ENCODE results near the gene CXCL3. TPM values are rescaled to one million over a fixed set of nuclear protein-coding genes. Genes with fewer than 3 reads are reported as not detected.

Gene CXCL3
- total and polyA plus RNA-seq, 4 donors: 0.07 to 0.96 (median 0.63) TPM

DNA sequence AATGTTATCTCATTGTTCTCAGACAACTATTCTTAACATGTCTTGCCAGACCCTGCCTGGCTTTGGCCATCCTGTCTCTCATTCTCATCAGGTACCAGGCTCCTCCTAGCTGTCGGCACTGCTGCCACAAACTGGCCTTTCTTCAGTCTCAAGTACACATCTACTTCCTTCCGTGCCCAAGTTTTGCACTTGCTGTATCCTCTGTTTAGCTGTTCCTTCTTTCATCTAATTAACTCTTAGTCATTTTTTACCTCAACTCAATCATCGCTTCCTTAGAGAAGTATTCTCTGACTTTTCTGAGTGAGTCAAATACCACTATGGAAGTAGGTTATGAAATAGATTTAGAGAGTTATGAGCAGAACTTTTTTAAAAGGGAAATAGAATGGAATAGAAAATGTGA is 19.7 kb downstream of the CXCL3 start:
- DNase-seq (ENCODE audit: low spot score): no peak
- no peaks in the 10 kb centered on the region for H3K27me3 ChIP-seq (ENCODE audit: control insufficient read depth in 4 of 4, insufficient read depth in 4 of 4, low read length in 3 of 4)
- no peaks in the 10 kb centered on the region for H3K36me3 ChIP-seq (ENCODE audit: control insufficient read depth in 4 of 4, insufficient read depth in 3 of 4, low read depth in 1 of 4, low read length in 3 of 4)
- H3K9ac ChIP-seq (ENCODE audit: low read depth in 1 of 2, low read length in 2 of 2): no peak overlapping the region
- 75% methylated on average over 3 of the region's 3 CpGs for WGBS
- TF ChIP-seq GABPA (IDR thresholded peaks at IDR 0.05 in 1 of 2, conservative IDR thresholded peaks at IDR 0.05 in 1 of 2) (no peak), EGR1 (IDR thresholded peaks at IDR 0.05; ENCODE audit: low read depth in 2 of 2) (no peak)
- no peaks in the 10 kb centered on the region for H3K9me3 ChIP-seq (ENCODE audit: control insufficient read depth in 4 of 4, low read length in 3 of 4)
- H3K4me3 ChIP-seq (ENCODE audit: low read depth in 1 of 3, low read length in 3 of 3): no peak overlapping the region
- H3K27ac ChIP-seq (ENCODE audit: low read depth in 1 of 2, low read length in 2 of 2): no peak overlapping the region
- no peaks in the 10 kb centered on the region for H3K4me1 ChIP-seq (ENCODE audit: control insufficient read depth in 4 of 4, insufficient read depth in 4 of 4, low read length in 3 of 4)

DNA sequence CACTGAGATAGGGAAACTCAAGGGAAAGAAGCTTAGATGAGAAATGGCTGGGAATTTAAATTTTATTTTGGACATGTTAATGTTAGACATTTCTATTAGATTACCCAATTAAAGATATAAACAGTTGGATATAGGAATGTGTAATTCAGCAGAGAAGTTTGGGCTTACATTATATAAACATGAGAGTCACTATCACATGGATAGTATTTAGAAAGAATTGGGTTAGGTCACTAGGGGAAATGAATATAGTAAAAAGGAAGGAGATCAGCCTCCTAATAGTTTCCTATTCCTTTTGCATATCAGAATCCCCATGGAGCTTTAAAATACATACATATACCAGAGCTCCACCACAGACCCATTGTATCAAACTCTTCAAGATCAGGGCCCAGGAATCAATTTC is 20.4 kb downstream of the CXCL3 start:
- H3K27ac ChIP-seq (ENCODE audit: low read depth in 1 of 2, low read length in 2 of 2): no peak overlapping the region
- TF ChIP-seq, protein P1, sequence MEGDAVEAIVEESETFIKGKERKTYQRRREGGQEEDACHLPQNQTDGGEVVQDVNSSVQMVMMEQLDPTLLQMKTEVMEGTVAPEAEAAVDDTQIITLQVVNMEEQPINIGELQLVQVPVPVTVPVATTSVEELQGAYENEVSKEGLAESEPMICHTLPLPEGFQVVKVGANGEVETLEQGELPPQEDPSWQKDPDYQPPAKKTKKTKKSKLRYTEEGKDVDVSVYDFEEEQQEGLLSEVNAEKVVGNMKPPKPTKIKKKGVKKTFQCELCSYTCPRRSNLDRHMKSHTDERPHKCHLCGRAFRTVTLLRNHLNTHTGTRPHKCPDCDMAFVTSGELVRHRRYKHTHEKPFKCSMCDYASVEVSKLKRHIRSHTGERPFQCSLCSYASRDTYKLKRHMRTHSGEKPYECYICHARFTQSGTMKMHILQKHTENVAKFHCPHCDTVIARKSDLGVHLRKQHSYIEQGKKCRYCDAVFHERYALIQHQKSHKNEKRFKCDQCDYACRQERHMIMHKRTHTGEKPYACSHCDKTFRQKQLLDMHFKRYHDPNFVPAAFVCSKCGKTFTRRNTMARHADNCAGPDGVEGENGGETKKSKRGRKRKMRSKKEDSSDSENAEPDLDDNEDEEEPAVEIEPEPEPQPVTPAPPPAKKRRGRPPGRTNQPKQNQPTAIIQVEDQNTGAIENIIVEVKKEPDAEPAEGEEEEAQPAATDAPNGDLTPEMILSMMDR (IDR thresholded peaks at IDR 0.05; ENCODE audit: low read depth, low read length, missing input control): no peak
- no peak for TF ChIP-seq GABPA (IDR thresholded peaks at IDR 0.05 in 1 of 2, conservative IDR thresholded peaks at IDR 0.05 in 1 of 2)
- TF ChIP-seq TAF1 (conservative IDR thresholded peaks at IDR 0.05): no peak
- H3K9ac ChIP-seq (ENCODE audit: low read depth in 1 of 2, low read length in 2 of 2): no peak overlapping the region
- H3K9me3 ChIP-seq (ENCODE audit: control insufficient read depth in 4 of 4, low read length in 3 of 4): no peaks in the 10 kb centered on the region
- no peak overlapping the region for H3K4me3 ChIP-seq (ENCODE audit: low read depth in 1 of 3, low read length in 3 of 3)
- H3K36me3 ChIP-seq (ENCODE audit: control insufficient read depth in 4 of 4, insufficient read depth in 3 of 4, low read depth in 1 of 4, low read length in 3 of 4): no peaks in the 10 kb centered on the region
- no peaks in the 10 kb centered on the region for H3K27me3 ChIP-seq (ENCODE audit: control insufficient read depth in 4 of 4, insufficient read depth in 4 of 4, low read length in 3 of 4)
- H3K4me1 ChIP-seq (ENCODE audit: control insufficient read depth in 4 of 4, insufficient read depth in 4 of 4, low read length in 3 of 4): no peaks in the 10 kb centered on the region
- DNase-seq (ENCODE audit: low spot score): no peak

DNA sequence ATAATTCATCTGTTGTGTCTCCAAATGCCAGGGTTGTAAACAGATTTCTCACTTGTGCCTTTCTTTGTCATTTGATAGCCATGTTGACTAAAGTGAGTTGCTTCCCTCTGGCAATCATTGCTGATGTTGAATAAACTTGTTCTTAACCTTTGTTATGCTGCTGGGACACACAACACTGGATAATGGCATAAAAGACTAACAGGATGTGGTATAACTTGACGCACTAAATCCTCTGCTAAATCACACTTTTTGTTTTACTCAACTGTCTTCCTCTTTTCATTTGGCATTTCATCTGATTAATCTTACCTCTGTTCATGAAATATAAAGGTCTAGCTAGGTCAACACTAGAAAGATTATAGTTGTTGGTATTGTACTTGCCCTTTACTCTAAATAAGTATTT is 22.4 kb downstream of the CXCL3 start:
- H3K27ac ChIP-seq (ENCODE audit: low read depth in 1 of 2, low read length in 2 of 2): no peak overlapping the region
- 58% methylated on average over 1 of the region's 1 CpG for WGBS

More for the DNA sequence above, 22.4 kb downstream of the CXCL3 start:
- no peaks in the 10 kb centered on the region for H3K36me3 ChIP-seq (ENCODE audit: control insufficient read depth in 4 of 4, insufficient read depth in 3 of 4, low read depth in 1 of 4, low read length in 3 of 4)
- no peak overlapping the region for H3K9ac ChIP-seq (ENCODE audit: low read depth in 1 of 2, low read length in 2 of 2)
- no peak for DNase-seq (ENCODE audit: low spot score)
- H3K9me3 ChIP-seq (ENCODE audit: control insufficient read depth in 4 of 4, low read length in 3 of 4): no peaks in the 10 kb centered on the region
- no peaks in the 10 kb centered on the region for H3K27me3 ChIP-seq (ENCODE audit: control insufficient read depth in 4 of 4, insufficient read depth in 4 of 4, low read length in 3 of 4)
- TF ChIP-seq RAD21 (IDR thresholded peaks at IDR 0.05): no peak
- TF ChIP-seq YY1 (IDR thresholded peaks at IDR 0.05): no peak
- TF ChIP-seq HNF4A (conservative IDR thresholded peaks at IDR 0.05): no peak
- TF ChIP-seq EGR1 (IDR thresholded peaks at IDR 0.05; ENCODE audit: low read depth in 2 of 2): no peak
- TF ChIP-seq FOXA2 (IDR thresholded peaks at IDR 0.05): no peak
- TF ChIP-seq, protein P2, sequence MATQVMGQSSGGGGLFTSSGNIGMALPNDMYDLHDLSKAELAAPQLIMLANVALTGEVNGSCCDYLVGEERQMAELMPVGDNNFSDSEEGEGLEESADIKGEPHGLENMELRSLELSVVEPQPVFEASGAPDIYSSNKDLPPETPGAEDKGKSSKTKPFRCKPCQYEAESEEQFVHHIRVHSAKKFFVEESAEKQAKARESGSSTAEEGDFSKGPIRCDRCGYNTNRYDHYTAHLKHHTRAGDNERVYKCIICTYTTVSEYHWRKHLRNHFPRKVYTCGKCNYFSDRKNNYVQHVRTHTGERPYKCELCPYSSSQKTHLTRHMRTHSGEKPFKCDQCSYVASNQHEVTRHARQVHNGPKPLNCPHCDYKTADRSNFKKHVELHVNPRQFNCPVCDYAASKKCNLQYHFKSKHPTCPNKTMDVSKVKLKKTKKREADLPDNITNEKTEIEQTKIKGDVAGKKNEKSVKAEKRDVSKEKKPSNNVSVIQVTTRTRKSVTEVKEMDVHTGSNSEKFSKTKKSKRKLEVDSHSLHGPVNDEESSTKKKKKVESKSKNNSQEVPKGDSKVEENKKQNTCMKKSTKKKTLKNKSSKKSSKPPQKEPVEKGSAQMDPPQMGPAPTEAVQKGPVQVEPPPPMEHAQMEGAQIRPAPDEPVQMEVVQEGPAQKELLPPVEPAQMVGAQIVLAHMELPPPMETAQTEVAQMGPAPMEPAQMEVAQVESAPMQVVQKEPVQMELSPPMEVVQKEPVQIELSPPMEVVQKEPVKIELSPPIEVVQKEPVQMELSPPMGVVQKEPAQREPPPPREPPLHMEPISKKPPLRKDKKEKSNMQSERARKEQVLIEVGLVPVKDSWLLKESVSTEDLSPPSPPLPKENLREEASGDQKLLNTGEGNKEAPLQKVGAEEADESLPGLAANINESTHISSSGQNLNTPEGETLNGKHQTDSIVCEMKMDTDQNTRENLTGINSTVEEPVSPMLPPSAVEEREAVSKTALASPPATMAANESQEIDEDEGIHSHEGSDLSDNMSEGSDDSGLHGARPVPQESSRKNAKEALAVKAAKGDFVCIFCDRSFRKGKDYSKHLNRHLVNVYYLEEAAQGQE (IDR thresholded peaks at IDR 0.05): no peak
- TF ChIP-seq, protein P3, sequence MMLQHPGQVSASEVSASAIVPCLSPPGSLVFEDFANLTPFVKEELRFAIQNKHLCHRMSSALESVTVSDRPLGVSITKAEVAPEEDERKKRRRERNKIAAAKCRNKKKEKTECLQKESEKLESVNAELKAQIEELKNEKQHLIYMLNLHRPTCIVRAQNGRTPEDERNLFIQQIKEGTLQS (IDR thresholded peaks at IDR 0.05): no peak
- no peak overlapping the region for H3K4me3 ChIP-seq (ENCODE audit: low read depth in 1 of 3, low read length in 3 of 3)
- H3K4me1 ChIP-seq (ENCODE audit: control insufficient read depth in 4 of 4, insufficient read depth in 4 of 4, low read length in 3 of 4): no peaks in the 10 kb centered on the region

All from liver (tissue), 9 donors.